H9 (cell line): Measurements from ENCODE around the gene C20orf144. TPM values are rescaled to one million over a fixed set of nuclear protein-coding genes. Genes with fewer than 3 reads are reported as not detected.

Experiments used
- DNase-seq: peaks from one replicate; pipeline ENCODE4 v3.0.0-alpha.2; 2017
- H2AFZ ChIP-seq: one replicate; pipeline ENCODE4 v1.6.1; 2013; ENCODE audit warnings: mild to moderate bottlenecking, low read length, control low read depth, moderate library complexity
- H2AK5ac ChIP-seq: 2 replicates; pipeline ENCODE4 v1.6.1; 2013; ENCODE audit warnings: low read length, control low read depth, mixed read lengths; ENCODE audit not compliant: insufficient read length
- H2BK120ac ChIP-seq: one replicate; pipeline ENCODE4 v1.6.1; 2013; ENCODE audit warnings: low read depth, mild to moderate bottlenecking, low read length, control low read depth, inconsistent platforms; ENCODE audit not compliant: poor library complexity, severe bottlenecking
- H2BK12ac ChIP-seq: 2 replicates; pipeline ENCODE4 v1.6.1; 2013; ENCODE audit warnings: low read length, control low read depth, mixed read lengths, low read depth; ENCODE audit not compliant: insufficient read length
- H2BK15ac ChIP-seq: 2 replicates; pipeline ENCODE4 v1.6.1; 2013; ENCODE audit warnings: low read depth, low read length, control low read depth
- H2BK20ac ChIP-seq: one replicate; pipeline ENCODE4 v1.6.1; 2013; ENCODE audit warnings: low read depth, mild to moderate bottlenecking, low read length, control low read depth, inconsistent platforms; ENCODE audit not compliant: poor library complexity, severe bottlenecking
- H2BK5ac ChIP-seq: 2 replicates; pipeline ENCODE4 v1.6.1; 2013; ENCODE audit warnings: low read length, control low read depth, mixed read lengths; ENCODE audit not compliant: insufficient read length
- H3K14ac ChIP-seq: 2 replicates; pipeline ENCODE4 v1.6.1; 2013; ENCODE audit warnings: low read length, control low read depth; ENCODE audit not compliant: insufficient read depth
- H3K18ac ChIP-seq: 2 replicates; pipeline ENCODE4 v1.6.1; 2013; ENCODE audit warnings: low read depth, mild to moderate bottlenecking, mixed read lengths, low read length, control low read depth; ENCODE audit not compliant: insufficient read length
- H3K23ac ChIP-seq: 2 replicates; pipeline ENCODE4 v1.6.1; 2013; ENCODE audit warnings: low read length, control low read depth, mixed read lengths, low read depth; ENCODE audit not compliant: insufficient read length
- H3K23me2 ChIP-seq: 2 replicates; pipeline ENCODE4 v1.6.1; 2013; ENCODE audit warnings: low read depth, mild to moderate bottlenecking, mixed read lengths, low read length, control low read depth; ENCODE audit not compliant: insufficient read length, poor library complexity, severe bottlenecking
- H3K27ac ChIP-seq: 2 replicates; pipeline ENCODE4 v1.5.1; 2013; ENCODE audit warnings: low read length, control low read depth, mixed read lengths, low read depth; ENCODE audit not compliant: insufficient read length
- H3K27me3 ChIP-seq: 2 replicates; pipeline ENCODE4 v1.6.1; 2013; ENCODE audit warnings: low read length, control low read depth, inconsistent platforms; ENCODE audit not compliant: insufficient read depth
- H3K4ac ChIP-seq: 2 replicates; pipeline ENCODE4 v1.6.1; 2013; ENCODE audit warnings: low read depth, mild to moderate bottlenecking, control low read depth, inconsistent platforms, low read length, moderate library complexity
- H3K4me1 ChIP-seq: 2 replicates; pipeline ENCODE4 v1.6.1; 2013; ENCODE audit warnings: low read length, control low read depth, inconsistent platforms; ENCODE audit not compliant: insufficient read depth
- H3K4me2 ChIP-seq: 2 replicates; pipeline ENCODE4 v1.6.1; 2013; ENCODE audit warnings: low read length, control low read depth, mixed read lengths; ENCODE audit not compliant: insufficient read length, insufficient read depth
- H3K56ac ChIP-seq: 2 replicates; pipeline ENCODE4 v1.6.1; 2013; ENCODE audit warnings: low read depth, mild to moderate bottlenecking, mixed read lengths, low read length, control low read depth; ENCODE audit not compliant: insufficient read length
- H3K79me1 ChIP-seq: 2 replicates; pipeline ENCODE4 v1.6.1; 2013; ENCODE audit warnings: low read depth, mild to moderate bottlenecking, moderate library complexity, low read length, control low read depth, inconsistent platforms; ENCODE audit not compliant: insufficient read depth, poor library complexity, severe bottlenecking
- H3K79me2 ChIP-seq: 2 replicates; pipeline ENCODE4 v1.6.1; 2013; ENCODE audit warnings: low read length, control low read depth, inconsistent platforms; ENCODE audit not compliant: insufficient read depth
- H3K9ac ChIP-seq: 2 replicates; pipeline ENCODE4 v1.6.1; 2013; ENCODE audit warnings: low read length, control low read depth, mixed read lengths; ENCODE audit not compliant: insufficient read length; ENCODE audit errors: extremely low read depth
- H3K9me3 ChIP-seq: one replicate; pipeline ENCODE4 v1.6.1; 2013; ENCODE audit warnings: low read depth, low read length, inconsistent platforms; ENCODE audit not compliant: control insufficient read depth
- H3T11ph ChIP-seq: one replicate; pipeline ENCODE4 v1.6.1; 2013; ENCODE audit warnings: mild to moderate bottlenecking, low read length, control low read depth, inconsistent platforms
- H4K20me1 ChIP-seq: one replicate; pipeline ENCODE4 v1.6.1; 2013; ENCODE audit not compliant: control insufficient read depth, insufficient read length, insufficient read depth
- H4K5ac ChIP-seq: 2 replicates; pipeline ENCODE4 v1.6.1; 2013; ENCODE audit warnings: low read depth, mild to moderate bottlenecking, mixed read lengths, low read length, control low read depth; ENCODE audit not compliant: insufficient read length
- H4K8ac ChIP-seq: replicated peaks from 2 replicates; pipeline ENCODE4 v1.6.1; 2013; ENCODE audit warnings: low read length, control low read depth, mixed read lengths, low read depth; ENCODE audit not compliant: insufficient read length
- H4K91ac ChIP-seq: 2 replicates; pipeline ENCODE4 v1.6.1; 2013; ENCODE audit warnings: low read depth, mild to moderate bottlenecking, moderate library complexity, mixed read lengths, low read length, control low read depth; ENCODE audit not compliant: insufficient read length
- H3K27ac Mint-ChIP-seq, 3 experiments: 2 replicates in 2 of 3; 3 replicates in 1 of 3; pipeline ENCODE4 v1.8.0; 2020 to 2021; ENCODE audit warnings: mixed read lengths in 3 of 3, mild to moderate bottlenecking in 1 of 3, moderate library complexity in 1 of 3
- H3K27me3 Mint-ChIP-seq: 2 replicates; pipeline ENCODE4 v1.8.0; 2021; ENCODE audit warnings: low read depth, mild to moderate bottlenecking, moderate library complexity, mixed read lengths
- H3K36me3 Mint-ChIP-seq, 3 experiments: 2 replicates in 2 of 3; 3 replicates in 1 of 3; pipeline ENCODE4 v1.8.0; 2020 to 2021; ENCODE audit warnings: low read depth in 3 of 3, mixed read lengths in 3 of 3; ENCODE audit not compliant: insufficient read depth in 1 of 3
- H3K4me1 Mint-ChIP-seq, 2 experiments: 2 replicates each; pipeline ENCODE4 v1.8.0; 2020; ENCODE audit warnings: mixed read lengths in 2 of 2
- H3K4me3 Mint-ChIP-seq, 2 experiments: 2 replicates in 1 of 2; 3 replicates in 1 of 2; pipeline ENCODE4 v1.8.0; 2020 to 2021; ENCODE audit warnings: mild to moderate bottlenecking in 2 of 2, mixed read lengths in 2 of 2, moderate library complexity in 1 of 2
- H3K9me3 Mint-ChIP-seq, 2 experiments: 2 replicates in 1 of 2; 3 replicates in 1 of 2; pipeline ENCODE4 v1.8.0; 2020; ENCODE audit warnings: mild to moderate bottlenecking in 2 of 2, mixed read lengths in 2 of 2, moderate library complexity in 1 of 2
- WGBS: extraction: QIAGEN DNeasy Blood & Tissue Kit; methylation state at CpG from one replicate; pipeline ENCODE4 v1.1.7; 2013; ENCODE audit warnings: missing lambda C conversion rate, low lambda C conversion rate, mixed read lengths; ENCODE audit not compliant: insufficient read length; ENCODE audit errors: extremely low coverage; 5-methylcytosine and 5-hydroxymethylcytosine counted together
- total RNA-seq: library from RNA; stranded (reverse); gene quantifications from 2 replicates; pipeline ENCODE4 v1.2.1, GENCODE V29; 2021
- TF ChIP-seq, protein P1 (sequence below): fragments of 200-600 bp; sonication (generic); conservative IDR thresholded peaks from 3 replicates; pipeline ENCODE4 v1.8.0; 2021; ENCODE audit warnings: antibody characterized with exemption, mild to moderate bottlenecking

The C20orf144 gene
- total RNA-seq, 1 experiment from 2014 or later, result 0.26 TPM

DNA sequence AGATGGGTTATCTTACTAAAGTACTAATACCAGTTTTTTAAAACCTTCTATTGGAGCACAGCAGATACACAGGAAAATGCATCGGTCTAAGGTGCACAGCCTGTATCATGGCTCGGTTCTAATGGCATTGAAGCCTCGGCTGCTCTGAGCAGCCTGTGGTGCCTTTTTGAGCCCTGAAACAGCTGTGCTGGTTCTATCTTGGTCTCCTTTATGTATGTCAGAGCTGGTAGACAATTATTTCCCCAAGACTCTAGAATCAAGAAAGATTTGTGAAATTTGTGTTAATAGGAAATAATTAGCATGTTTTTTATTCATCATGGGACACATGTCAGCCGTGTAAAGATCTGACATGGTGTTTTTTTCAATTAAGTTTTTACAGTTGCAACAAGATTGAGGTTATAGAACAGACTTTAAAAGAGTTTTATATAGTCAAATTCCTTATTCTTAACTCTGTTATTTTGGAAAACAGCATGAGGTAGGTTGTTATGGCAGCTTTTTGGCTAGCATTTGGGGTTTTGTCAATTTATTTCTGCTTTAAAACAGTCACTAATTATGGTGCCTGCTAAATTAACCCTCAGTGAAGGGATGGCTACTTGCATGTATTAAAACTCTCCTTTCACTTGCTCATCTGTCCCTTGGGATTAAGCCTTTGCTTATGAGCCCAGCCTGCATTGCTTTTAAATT, 40.3 kb upstream of the C20orf144 start:
- Mint-ChIP-seq H3K27ac (no peak overlapping the region; a peak in 1 of 7 replicates), H3K36me3 (peaks cover 11 to 44% (median 28%) of the 10 kb centered on the region in 3 experiments; a peak in 6 of 7 replicates), H3K4me3 (no peak overlapping the region), H3K4me1 (peaks cover 0 to 3% of the 10 kb centered on the region in 2 experiments; a peak in 1 of 4 replicates), H3K9me3 (no peaks in the 10 kb centered on the region), H3K27me3 (no peaks in the 10 kb centered on the region)
- no CpG with 5 or more reads among the region's 4 CpGs for WGBS
- Histone ChIP-seq H2AFZ (no peak overlapping the region), H3K79me1 (no peaks in the 10 kb centered on the region), H3K79me2 (no peaks in the 10 kb centered on the region), H3K23ac (no peak overlapping the region), H4K20me1 (no peaks in the 10 kb centered on the region), H3K9ac (no peak overlapping the region), H2AK5ac (no peak overlapping the region), H3K27me3 (no peaks in the 10 kb centered on the region), H3K56ac (no peak overlapping the region), H3K23me2 (no peaks in the 10 kb centered on the region), H3K4me1 (no peaks in the 10 kb centered on the region), H3K14ac (no peak overlapping the region), H4K91ac (no peak overlapping the region), H3K4ac (no peak overlapping the region), H3T11ph (no peak overlapping the region), H2BK12ac (no peak overlapping the region), H2BK5ac (no peak overlapping the region), H2BK20ac (no peak overlapping the region), H4K8ac (no peak overlapping the region), H3K27ac (no peak overlapping the region), H4K5ac (no peak overlapping the region), H3K4me2 (no peak overlapping the region), H2BK120ac (no peak overlapping the region), H2BK15ac (no peak overlapping the region), H3K18ac (no peak overlapping the region), H3K9me3 (no peaks in the 10 kb centered on the region)
- TF ChIP-seq, protein P1, sequence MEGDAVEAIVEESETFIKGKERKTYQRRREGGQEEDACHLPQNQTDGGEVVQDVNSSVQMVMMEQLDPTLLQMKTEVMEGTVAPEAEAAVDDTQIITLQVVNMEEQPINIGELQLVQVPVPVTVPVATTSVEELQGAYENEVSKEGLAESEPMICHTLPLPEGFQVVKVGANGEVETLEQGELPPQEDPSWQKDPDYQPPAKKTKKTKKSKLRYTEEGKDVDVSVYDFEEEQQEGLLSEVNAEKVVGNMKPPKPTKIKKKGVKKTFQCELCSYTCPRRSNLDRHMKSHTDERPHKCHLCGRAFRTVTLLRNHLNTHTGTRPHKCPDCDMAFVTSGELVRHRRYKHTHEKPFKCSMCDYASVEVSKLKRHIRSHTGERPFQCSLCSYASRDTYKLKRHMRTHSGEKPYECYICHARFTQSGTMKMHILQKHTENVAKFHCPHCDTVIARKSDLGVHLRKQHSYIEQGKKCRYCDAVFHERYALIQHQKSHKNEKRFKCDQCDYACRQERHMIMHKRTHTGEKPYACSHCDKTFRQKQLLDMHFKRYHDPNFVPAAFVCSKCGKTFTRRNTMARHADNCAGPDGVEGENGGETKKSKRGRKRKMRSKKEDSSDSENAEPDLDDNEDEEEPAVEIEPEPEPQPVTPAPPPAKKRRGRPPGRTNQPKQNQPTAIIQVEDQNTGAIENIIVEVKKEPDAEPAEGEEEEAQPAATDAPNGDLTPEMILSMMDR, result no peak
- no peak for DNase-seq
